Right lobe of liver (tissue), 6 donors: Measurements from ENCODE around the gene CTSW. TPM values are rescaled to one million over a fixed set of nuclear protein-coding genes. Genes with fewer than 3 reads are reported as not detected.
"Not testable (repeated sequence)": the region's sequence is repeated elsewhere in the genome, so short reads cannot be mapped to it uniquely, and the experiment has no call there.

Experiments used
- ATAC-seq, 4 donors: fragments of 200-7000 bp; cut with Tn5 transposase; one replicate each; pipeline ENCODE4 v1.9.1; 2020; ENCODE audit warnings: mild to moderate bottlenecking in 4 of 4, moderate library complexity in 4 of 4
- DNase-seq, 3 donors: peaks; one replicate each; pipeline ENCODE4 v3.0.0-alpha.2; 2020
- H3K27ac ChIP-seq, 3 donors: fragments of 200-600 bp; one replicate each; pipeline ENCODE4 v1.8.0; 2022
- H3K27me3 ChIP-seq, 2 donors: fragments of 200-600 bp; one replicate each; pipeline ENCODE4 v1.8.0; 2022
- H3K36me3 ChIP-seq, 4 donors: fragments of 200-600 bp; sonication (generic) in 1 of 4; one replicate each; pipeline versions ENCODE4 v1.5.1 to v1.8.0; 2017 to 2022; ENCODE audit warnings: control low read depth in 1 of 4
- H3K4me1 ChIP-seq, 4 donors: fragments of 200-600 bp; sonication (generic) in 1 of 4; one replicate each; pipeline versions ENCODE4 v1.5.1 to v1.8.0; 2017 to 2022; ENCODE audit warnings: control low read depth in 1 of 4
- H3K4me3 ChIP-seq, 3 donors: fragments of 200-600 bp; one replicate each; pipeline ENCODE4 v1.8.0; 2022
- H3K9me3 ChIP-seq, 4 donors: fragments of 200-600 bp; sonication (generic) in 1 of 4; one replicate each; pipeline versions ENCODE4 v1.5.1 to v1.8.0; 2017 to 2022; ENCODE audit warnings: control low read depth in 1 of 4
- POLR2A ChIP-seq: fragments of 450-650 bp; IDR thresholded peaks from one replicate; pipeline ENCODE4 v1.6.1; 2017; ENCODE audit warnings: antibody characterized with exemption, mild to moderate bottlenecking
- WGBS: methylation state at CpG from one replicate; pipeline ENCODE4 v1.1.6; 2018; ENCODE audit warnings: low coverage, low lambda C conversion rate; ENCODE audit not compliant: insufficient coverage; ENCODE audit errors: missing lambda C conversion rate; 5-methylcytosine and 5-hydroxymethylcytosine counted together
- intact Hi-C, 2 donors: fragments of 100-400 bp; cut with DNase I; formaldehyde crosslinking; loops; one replicate each; pipeline versions ENCODE4 v1.11.2 to v1.14.1; 2022
- total RNA-seq, 6 experiments: library from RNA; depleted of rRNA in 2 of 6; stranded (reverse); fragments of >200 nt in 2 of 6; fragmentation: NEBNext Ultra II Directional in 3 of 6; extraction: Animal tissue kit (Norgen Biotek cat#: 25700) in 3 of 6; gene quantifications; one replicate each; pipeline versions ENCODE4 v1.1.0 to v1.2.4, GENCODE V29; 2016 to 2023
- TF ChIP-seq, protein P1 (sequence below), 4 donors: fragments of 200-600 bp in 3 of 4; fragments of 450-650 bp in 1 of 4; IDR thresholded peaks; one replicate each; pipeline versions ENCODE4 v1.5.1 to v1.8.0; 2016 to 2022; ENCODE audit warnings: antibody characterized with exemption in 4 of 4, mild to moderate bottlenecking in 2 of 4
- donor health status: DM: no; HTN: yes; CAD: no.
- donor health status: DM: no; HTN: no; CAD: no.
- donor health status: DM: no; HTN: no; CAD: no.
- donor health status: DM: no; HTN: yes; CAD: no.
- donor health status: DM: no; HTN: yes; CAD: no.

The CTSW gene
- total RNA-seq, 6 experiments from 2014 or later = 0.49 to 1.3 (median 1.0) TPM

DNA sequence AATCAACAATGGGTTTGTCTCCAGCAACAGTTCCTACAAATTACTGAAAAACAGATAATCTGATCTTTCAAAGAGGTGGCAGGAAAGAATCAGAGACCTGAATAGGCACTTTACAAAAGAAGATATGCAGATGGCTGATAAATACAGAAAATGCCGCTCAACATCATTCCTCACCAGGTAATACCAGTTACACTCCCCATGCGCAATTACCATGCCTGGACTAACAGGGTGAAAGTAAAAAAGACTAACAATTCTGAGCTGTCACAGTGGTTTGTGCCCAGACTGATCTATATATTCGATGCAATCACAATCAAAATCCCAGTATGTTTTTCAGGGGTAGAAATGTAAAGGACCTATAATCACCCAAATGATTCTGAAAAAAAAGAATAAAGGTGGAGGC is 35.8 kb upstream of the CTSW start:
- 92% methylated on average over 3 of the region's 3 CpGs for WGBS
- no peak for ATAC-seq
- Histone ChIP-seq H3K27me3 (no peaks in the 10 kb centered on the region), H3K4me1 (no peaks in the 10 kb centered on the region), H3K36me3 (no peaks in the 10 kb centered on the region), H3K4me3 (no peak overlapping the region), H3K9me3 (no peaks in the 10 kb centered on the region), H3K27ac (no peak overlapping the region)
- no peak for DNase-seq
- TF ChIP-seq, protein P1, sequence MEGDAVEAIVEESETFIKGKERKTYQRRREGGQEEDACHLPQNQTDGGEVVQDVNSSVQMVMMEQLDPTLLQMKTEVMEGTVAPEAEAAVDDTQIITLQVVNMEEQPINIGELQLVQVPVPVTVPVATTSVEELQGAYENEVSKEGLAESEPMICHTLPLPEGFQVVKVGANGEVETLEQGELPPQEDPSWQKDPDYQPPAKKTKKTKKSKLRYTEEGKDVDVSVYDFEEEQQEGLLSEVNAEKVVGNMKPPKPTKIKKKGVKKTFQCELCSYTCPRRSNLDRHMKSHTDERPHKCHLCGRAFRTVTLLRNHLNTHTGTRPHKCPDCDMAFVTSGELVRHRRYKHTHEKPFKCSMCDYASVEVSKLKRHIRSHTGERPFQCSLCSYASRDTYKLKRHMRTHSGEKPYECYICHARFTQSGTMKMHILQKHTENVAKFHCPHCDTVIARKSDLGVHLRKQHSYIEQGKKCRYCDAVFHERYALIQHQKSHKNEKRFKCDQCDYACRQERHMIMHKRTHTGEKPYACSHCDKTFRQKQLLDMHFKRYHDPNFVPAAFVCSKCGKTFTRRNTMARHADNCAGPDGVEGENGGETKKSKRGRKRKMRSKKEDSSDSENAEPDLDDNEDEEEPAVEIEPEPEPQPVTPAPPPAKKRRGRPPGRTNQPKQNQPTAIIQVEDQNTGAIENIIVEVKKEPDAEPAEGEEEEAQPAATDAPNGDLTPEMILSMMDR (IDR thresholded peaks at IDR 0.05) = no peak
- TF ChIP-seq POLR2A = no peak
- intact Hi-C loops = no loop called here

DNA sequence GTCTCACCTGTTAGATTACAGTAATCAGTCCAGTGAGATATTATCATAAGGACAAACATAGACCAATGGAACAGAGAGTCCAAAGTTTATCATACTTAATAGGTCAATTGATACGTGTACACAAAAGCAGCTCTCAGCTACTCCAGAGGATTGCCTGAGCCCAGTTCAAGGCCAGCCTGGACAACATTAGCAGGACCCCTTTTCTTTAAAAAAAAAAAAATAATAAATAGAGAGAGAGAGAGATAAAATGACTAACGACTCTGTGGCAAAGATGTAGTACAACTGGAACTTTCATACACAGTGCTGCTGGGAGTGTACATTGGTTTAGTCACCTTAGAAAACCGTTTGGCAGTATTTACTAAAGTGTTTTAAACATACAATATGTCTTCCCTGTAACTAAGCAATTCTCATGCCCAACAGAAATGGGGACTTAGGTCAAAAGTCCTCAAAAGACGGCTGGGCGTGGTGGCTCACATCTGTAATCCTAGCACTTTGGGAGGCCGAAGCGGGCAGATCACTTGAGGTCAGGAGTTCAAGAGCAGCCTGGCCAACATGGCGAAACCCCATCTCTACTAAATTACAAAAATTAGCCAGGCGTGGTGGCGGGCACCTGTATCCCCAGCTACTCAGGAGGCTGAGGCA is 35.3 kb upstream of the CTSW start:
- 74% methylated on average over 8 of the region's 10 CpGs for WGBS
- ATAC-seq (no peak), DNase-seq (no peak)
- H3K9me3 ChIP-seq = no peaks in the 10 kb centered on the region
- no peaks in the 10 kb centered on the region for H3K27me3 ChIP-seq
- no peak for TF ChIP-seq POLR2A
- TF ChIP-seq, protein P1 (IDR thresholded peaks at IDR 0.05) = no peak
- H3K36me3 ChIP-seq = no peaks in the 10 kb centered on the region
- H3K4me1 ChIP-seq = no peaks in the 10 kb centered on the region
- intact Hi-C loops = no loop called here
- no peak overlapping the region for H3K27ac ChIP-seq
- no peak overlapping the region for H3K4me3 ChIP-seq

DNA sequence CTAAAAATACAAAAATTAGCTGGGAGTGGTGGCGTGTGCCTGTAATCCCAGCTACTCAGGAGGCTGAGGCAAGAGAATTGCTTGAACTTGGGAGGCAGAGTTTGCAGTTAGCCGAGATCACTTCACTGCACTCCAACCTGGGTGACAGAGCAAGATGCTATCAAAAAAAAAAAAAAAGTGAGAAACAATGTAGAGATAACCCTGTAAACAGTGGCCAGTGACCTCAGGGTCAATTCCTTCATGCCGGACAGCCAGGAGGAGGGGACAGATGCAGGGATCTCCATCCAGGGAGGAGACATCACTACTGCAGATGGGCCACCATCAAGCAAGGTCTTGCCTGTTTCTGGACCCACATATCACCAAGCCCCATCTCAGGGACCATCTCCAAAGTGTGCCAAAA is 31.9 kb upstream of the CTSW start:
- DNase-seq (peak in 1 of 3 donors; percentile 13), ATAC-seq (no peak)
- H3K9me3 ChIP-seq = no peaks in the 10 kb centered on the region
- no peak for TF ChIP-seq POLR2A
- TF ChIP-seq, protein P1 (IDR thresholded peaks at IDR 0.05) = no peak
- no peak overlapping the region for H3K27ac ChIP-seq
- intact Hi-C loops = no loop called here
- WGBS = 67% methylated on average over 2 of the region's 3 CpGs
- H3K4me1 ChIP-seq = no peaks in the 10 kb centered on the region
- H3K36me3 ChIP-seq = peaks cover 0 to 2% (median under 1%) of the 10 kb centered on the region in 4 donors
- no peaks in the 10 kb centered on the region for H3K27me3 ChIP-seq
- H3K4me3 ChIP-seq = no peak overlapping the region

DNA sequence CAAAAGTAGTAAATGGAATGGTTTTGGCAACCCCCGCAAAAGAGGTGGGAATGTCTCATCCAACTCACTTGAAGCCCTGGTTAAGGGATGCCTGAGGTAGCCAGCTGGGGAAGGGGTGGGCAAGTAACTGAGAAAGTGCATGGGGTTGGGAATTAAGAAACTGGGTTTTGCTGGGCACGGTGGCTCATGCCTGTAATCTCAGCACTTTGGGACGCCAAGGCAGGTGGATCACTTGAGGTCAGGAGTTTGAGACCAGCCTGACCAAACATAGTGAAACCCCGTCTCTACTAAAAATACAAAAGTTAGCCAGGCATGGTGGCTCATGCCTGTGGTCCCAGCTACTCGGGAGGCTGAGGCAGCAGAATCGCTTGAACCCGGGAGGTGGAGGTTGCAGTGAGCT is 30.9 kb upstream of the CTSW start:
- intact Hi-C loops, H3K27me3 ChIP-seq, H3K27ac ChIP-seq, H3K9me3 ChIP-seq, H3K4me1 ChIP-seq, DNase-seq, ATAC-seq, H3K4me3 ChIP-seq: not testable (repeated sequence)
- peaks cover 4 to 11% (median 5%) of the 10 kb centered on the region in 4 donors for H3K36me3 ChIP-seq
- 30% methylated on average over 4 of the region's 7 CpGs for WGBS

DNA sequence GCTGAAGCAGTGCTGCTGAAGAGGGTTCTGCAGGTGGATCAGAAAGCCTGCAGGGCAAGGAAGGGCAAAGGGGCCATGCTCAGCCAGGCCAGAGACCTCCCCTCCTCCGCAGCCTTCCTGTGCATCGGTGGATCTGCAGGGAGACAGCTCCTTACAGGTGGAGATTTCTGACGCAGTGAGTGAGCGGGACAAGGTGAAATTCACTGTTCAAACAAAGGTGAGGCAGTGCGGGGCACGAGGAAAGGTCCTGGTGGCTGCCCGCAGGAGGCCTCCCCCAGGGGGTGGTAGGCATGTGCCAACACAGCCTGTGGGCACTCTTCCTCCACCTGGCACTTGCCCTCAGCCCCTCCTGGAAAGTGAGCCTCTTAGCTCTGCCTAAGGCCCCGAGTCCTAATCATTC is 30.3 kb upstream of the CTSW start:
- 55% methylated on average over 2 of the region's 8 CpGs for WGBS
- Histone ChIP-seq H3K27me3 (no peaks in the 10 kb centered on the region), H3K36me3 (peaks cover 6 to 18% (median 11%) of the 10 kb centered on the region in 4 donors), H3K4me3 (no peak overlapping the region), H3K4me1 (no peaks in the 10 kb centered on the region), H3K9me3 (no peaks in the 10 kb centered on the region), H3K27ac (no peak overlapping the region)
- intact Hi-C loops = no loop called here
- ATAC-seq = peak in 1 of 4 donors; percentile 9
- peak in 1 of 3 donors; percentile 39 for DNase-seq
- no peak for TF ChIP-seq POLR2A
- TF ChIP-seq, protein P1 (IDR thresholded peaks at IDR 0.05) = no peak
